Measurements from ENCODE around the gene EPS8. TPM values are rescaled to one million over a fixed set of nuclear protein-coding genes. Genes with fewer than 3 reads are reported as not detected.

The EPS8 gene
- total RNA-seq, 1 donor from 2014 or later: 2.4 TPM

DNA sequence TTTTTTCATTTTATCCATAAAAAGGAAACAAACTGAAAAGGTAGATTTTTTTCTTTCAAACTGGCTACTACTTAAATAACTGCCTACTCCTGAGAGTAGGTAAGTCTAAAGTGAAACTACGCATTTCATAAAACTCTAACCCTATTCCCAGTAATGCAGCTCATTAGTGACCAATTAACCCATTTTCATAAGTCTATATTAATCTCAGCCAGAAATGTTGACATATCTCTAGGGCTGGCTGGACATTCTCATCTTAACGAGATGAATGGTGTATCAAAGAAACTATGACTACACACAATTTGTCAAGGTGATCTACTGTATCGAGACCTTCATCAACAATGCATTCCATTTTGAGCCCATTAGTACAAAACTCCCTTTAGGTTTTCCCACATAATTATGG, 57.2 kb downstream of the EPS8 start:
- intact Hi-C loops (cut with micrococcal nuclease): no loop called here
- H3K36me3 Mint-ChIP-seq (ENCODE audit: low read depth): no peaks in the 10 kb centered on the region
- H3K9me3 Mint-ChIP-seq: no peaks in the 10 kb centered on the region
- H3K27ac Mint-ChIP-seq: no peak overlapping the region
- no peaks in the 10 kb centered on the region for H3K4me1 Mint-ChIP-seq
- no peak for DNase-seq
- H3K27me3 Mint-ChIP-seq: peaks cover 9% of the 10 kb centered on the region
- no peak overlapping the region for H3K4me3 Mint-ChIP-seq

- Mint-ChIP-seq H3K4me3 (no peak overlapping the region), H3K9me3 (no peaks in the 10 kb centered on the region), H3K27ac (no peak overlapping the region), H3K4me1 (no peaks in the 10 kb centered on the region), H3K27me3 (peaks cover 17% of the 10 kb centered on the region), H3K36me3 (ENCODE audit: low read depth) (no peaks in the 10 kb centered on the region)
- no peak for DNase-seq
- intact Hi-C loops (cut with micrococcal nuclease): no loop called here
These were observed 60.1 kb downstream of the EPS8 start for GRCh38 chr12:15729097-15729496.

DNA sequence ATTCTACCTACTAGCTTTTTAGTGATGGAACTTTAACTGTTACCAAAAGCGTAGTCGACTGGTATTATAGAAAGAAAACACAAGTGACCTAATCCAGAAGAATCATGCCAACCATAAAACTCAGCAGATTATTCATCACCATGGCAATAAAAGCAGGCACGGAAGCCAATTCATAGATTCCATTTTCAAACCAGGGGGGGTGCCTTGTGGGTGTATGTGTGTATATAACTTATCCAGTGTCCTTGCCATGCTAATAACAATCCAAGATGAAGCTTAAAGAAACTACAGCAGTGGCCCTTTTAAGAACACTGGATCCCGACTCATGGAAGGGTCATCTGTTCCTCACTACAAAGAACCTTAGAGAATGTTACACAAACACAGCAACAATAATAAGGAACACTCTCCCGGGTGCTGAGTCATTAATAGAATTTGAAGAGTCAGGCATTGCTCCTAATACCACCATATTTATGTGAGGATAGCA, 61.0 kb downstream of the EPS8 start:
- intact Hi-C loops (cut with micrococcal nuclease): no loop called here
- Mint-ChIP-seq H3K9me3 (no peaks in the 10 kb centered on the region), H3K36me3 (ENCODE audit: low read depth) (no peaks in the 10 kb centered on the region), H3K27ac (no peak overlapping the region), H3K27me3 (peaks cover 17% of the 10 kb centered on the region), H3K4me1 (no peaks in the 10 kb centered on the region), H3K4me3 (no peak overlapping the region)
- DNase-seq: no peak

GRCh38 chr12:15726878-15727150, 62.4 kb downstream of the EPS8 start:
- H3K9me3 Mint-ChIP-seq: no peaks in the 10 kb centered on the region
- H3K36me3 Mint-ChIP-seq (ENCODE audit: low read depth): no peaks in the 10 kb centered on the region
- intact Hi-C loops (cut with micrococcal nuclease): no loop called here
- no peak for DNase-seq
- peaks cover 17% of the 10 kb centered on the region for H3K27me3 Mint-ChIP-seq
- H3K4me3 Mint-ChIP-seq: no peak overlapping the region
- H3K27ac Mint-ChIP-seq: no peak overlapping the region
- H3K4me1 Mint-ChIP-seq: no peaks in the 10 kb centered on the region

DNA sequence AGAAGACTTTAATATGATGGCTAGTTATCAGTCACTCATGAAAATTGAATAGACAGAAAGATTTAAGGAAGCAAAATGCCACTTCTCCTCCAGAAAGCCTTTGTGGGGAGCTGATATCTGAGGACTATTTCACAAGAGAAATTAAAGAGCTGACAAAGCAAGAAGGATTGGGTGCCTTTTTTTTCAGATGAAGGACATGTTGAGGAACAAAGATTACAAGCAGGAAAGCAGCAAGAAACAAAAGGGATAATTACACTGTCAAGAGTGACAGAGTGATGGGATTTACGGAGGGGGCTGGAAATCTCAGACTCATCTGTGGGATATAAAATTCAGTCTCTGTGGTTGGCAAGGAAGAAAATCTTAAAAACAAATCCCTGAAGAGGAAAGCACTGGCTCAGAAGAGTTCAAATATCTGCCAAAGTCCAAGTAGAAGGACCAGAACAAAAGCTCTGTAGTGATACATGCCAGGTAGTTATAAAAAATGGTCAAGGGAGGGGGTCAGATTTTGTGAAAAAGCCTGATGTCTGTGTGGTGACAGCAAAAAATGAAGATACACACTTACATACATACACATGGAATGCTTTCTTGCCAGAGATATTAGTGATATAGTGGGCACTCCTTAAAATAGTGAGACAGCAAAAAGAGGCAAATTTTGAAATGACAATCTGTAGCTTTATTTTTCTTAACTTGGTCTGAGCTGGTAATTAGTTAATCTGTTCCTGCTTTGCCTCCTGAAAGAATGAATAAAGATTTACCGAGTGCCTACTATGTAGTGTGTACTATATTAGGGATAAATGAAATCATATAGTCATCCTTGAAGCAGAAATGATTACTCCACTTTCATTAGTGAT, 62.9 kb downstream of the EPS8 start:
- H3K9me3 Mint-ChIP-seq: no peaks in the 10 kb centered on the region
- no peaks in the 10 kb centered on the region for H3K36me3 Mint-ChIP-seq (ENCODE audit: low read depth)
- no peak for DNase-seq
- peaks cover 17% of the 10 kb centered on the region for H3K27me3 Mint-ChIP-seq
- H3K4me3 Mint-ChIP-seq: no peak overlapping the region
- intact Hi-C loops (cut with micrococcal nuclease): no loop called here
- H3K4me1 Mint-ChIP-seq: no peaks in the 10 kb centered on the region
- no peak overlapping the region for H3K27ac Mint-ChIP-seq

DNA sequence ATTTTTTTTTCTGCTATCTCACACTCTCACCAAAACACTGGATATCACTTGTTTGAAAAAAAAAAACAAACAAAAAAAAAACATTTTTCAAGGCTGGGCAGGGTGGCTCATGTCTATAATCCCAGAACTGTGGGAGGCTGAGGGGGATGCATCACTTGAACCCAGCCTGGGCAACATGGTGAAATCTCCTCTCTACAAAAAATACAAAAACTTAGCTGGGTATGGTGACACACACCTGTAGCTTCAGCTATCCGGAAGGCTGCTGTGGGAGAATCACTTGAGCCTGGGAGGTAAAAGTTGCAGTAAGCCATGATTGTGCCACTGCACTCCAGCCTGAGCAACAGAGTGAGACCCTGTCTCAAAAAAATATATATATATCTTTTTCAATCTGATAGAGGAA, 66.2 kb downstream of the EPS8 start:
- intact Hi-C loops (cut with micrococcal nuclease): no loop called here
- H3K9me3 Mint-ChIP-seq: no peaks in the 10 kb centered on the region
- no peak for DNase-seq
- peaks cover 23% of the 10 kb centered on the region for H3K27me3 Mint-ChIP-seq
- no peaks in the 10 kb centered on the region for H3K4me1 Mint-ChIP-seq
- no peak overlapping the region for H3K4me3 Mint-ChIP-seq
- H3K27ac Mint-ChIP-seq: no peak overlapping the region
- no peaks in the 10 kb centered on the region for H3K36me3 Mint-ChIP-seq (ENCODE audit: low read depth)

DNA sequence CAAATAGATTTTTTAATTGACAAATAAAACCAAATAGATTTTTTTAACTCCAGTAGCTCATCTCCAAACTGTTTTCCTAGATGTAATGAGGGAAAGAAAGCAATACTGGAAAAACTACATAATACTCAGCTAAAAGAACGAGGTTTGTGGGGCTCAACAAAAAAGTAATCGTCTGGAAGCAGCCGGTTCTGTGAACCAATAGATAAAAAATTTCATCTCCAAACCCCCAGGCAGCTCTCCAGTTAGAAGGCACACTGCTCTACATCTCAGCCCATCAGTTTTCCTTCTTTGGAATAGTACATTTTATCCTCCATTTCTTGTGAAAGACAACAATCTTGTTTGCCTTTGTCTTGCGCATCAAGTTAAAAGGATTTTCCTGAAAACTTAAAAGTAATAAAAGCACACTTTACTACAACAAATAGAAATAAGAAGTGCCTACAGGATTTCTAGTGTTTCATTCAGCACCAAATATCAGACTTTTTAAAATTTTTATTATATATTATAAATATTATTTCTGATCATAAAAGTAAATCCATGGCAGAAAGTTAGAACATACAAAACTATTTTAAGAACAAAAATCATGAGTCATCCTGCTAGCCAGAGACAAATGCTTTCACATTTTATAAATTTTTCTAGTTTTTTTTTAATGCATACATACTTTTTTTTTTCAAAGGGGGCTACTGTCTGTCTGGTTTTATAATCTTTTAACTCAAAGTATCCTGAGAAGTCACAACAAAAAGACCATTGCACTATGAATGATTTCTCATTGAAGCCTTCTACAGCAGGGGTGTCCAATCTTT, 67.7 kb downstream of the EPS8 start:
- Mint-ChIP-seq H3K27me3 (peaks cover 22% of the 10 kb centered on the region), H3K4me3 (no peak overlapping the region), H3K36me3 (ENCODE audit: low read depth) (no peaks in the 10 kb centered on the region), H3K4me1 (no peaks in the 10 kb centered on the region), H3K27ac (no peak overlapping the region), H3K9me3 (no peaks in the 10 kb centered on the region)
- DNase-seq: no peak
- intact Hi-C loops (cut with micrococcal nuclease): no loop called here

DNA sequence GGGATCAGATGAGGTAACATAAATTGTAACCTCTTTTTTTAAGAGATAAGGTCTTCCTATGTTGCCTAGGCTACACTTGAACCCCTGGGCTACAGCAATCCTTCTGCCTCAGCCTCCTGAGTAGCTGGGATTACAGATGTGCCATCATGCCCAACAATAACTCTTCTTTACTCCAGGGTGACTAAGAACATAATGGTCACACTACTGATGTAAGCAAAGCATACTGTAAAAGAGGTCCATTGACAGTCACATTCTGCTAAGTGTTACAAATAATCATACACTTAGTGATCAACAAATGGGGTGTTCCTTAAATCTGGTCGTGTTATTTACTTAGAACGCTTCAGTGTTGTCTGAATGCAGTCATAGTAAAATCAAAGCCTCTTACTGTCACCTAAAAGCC, 68.9 kb downstream of the EPS8 start:
- H3K36me3 Mint-ChIP-seq (ENCODE audit: low read depth): no peaks in the 10 kb centered on the region
- no peak overlapping the region for H3K4me3 Mint-ChIP-seq
- no peak for DNase-seq
- no peaks in the 10 kb centered on the region for H3K4me1 Mint-ChIP-seq
- H3K9me3 Mint-ChIP-seq: no peaks in the 10 kb centered on the region
- intact Hi-C loops (cut with micrococcal nuclease): no loop called here
- H3K27ac Mint-ChIP-seq: no peak overlapping the region
- peaks cover 15% of the 10 kb centered on the region for H3K27me3 Mint-ChIP-seq

- Mint-ChIP-seq H3K27me3 (peaks cover 20% of the 10 kb centered on the region), H3K4me3 (no peak overlapping the region), H3K4me1 (no peaks in the 10 kb centered on the region), H3K9me3 (no peaks in the 10 kb centered on the region), H3K27ac (no peak overlapping the region), H3K36me3 (ENCODE audit: low read depth) (no peaks in the 10 kb centered on the region)
- intact Hi-C loops (cut with micrococcal nuclease): no loop called here
- no peak for DNase-seq
These were observed 70.0 kb downstream of the EPS8 start for GRCh38 chr12:15719230-15719629.

GRCh38 chr12:15717940-15718567, 71.1 kb downstream of the EPS8 start:
- Mint-ChIP-seq H3K27me3 (peaks cover 20% of the 10 kb centered on the region), H3K4me1 (no peaks in the 10 kb centered on the region), H3K4me3 (no peak overlapping the region), H3K27ac (no peak overlapping the region), H3K9me3 (no peaks in the 10 kb centered on the region), H3K36me3 (ENCODE audit: low read depth) (no peaks in the 10 kb centered on the region)
- intact Hi-C loops (cut with micrococcal nuclease): no loop called here
- no peak for DNase-seq

DNA sequence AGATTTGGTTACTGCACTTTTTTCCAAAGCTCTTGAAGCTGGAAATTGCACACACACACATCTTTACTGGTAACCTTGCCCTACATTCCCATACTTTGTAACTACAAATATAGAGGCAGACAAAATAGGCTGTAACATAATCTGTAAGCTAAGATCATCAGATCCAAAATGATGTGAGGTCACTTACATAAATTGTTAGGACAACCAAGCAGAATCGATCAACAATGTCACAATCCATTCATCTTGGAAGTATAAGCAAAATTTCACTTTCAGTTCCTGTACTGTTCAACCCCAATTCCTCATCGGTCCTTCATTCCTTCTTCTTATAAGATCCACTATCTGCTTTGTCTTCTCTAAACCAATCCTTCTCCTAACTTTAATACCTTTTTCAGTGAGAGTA, 72.6 kb downstream of the EPS8 start:
- H3K27ac Mint-ChIP-seq: no peak overlapping the region
- H3K9me3 Mint-ChIP-seq: no peaks in the 10 kb centered on the region
- no peaks in the 10 kb centered on the region for H3K36me3 Mint-ChIP-seq (ENCODE audit: low read depth)
- no peaks in the 10 kb centered on the region for H3K4me1 Mint-ChIP-seq
- DNase-seq: no peak
- intact Hi-C loops (cut with micrococcal nuclease): no loop called here
- no peak overlapping the region for H3K4me3 Mint-ChIP-seq
- peaks cover 20% of the 10 kb centered on the region for H3K27me3 Mint-ChIP-seq

- no peaks in the 10 kb centered on the region for H3K36me3 Mint-ChIP-seq (ENCODE audit: low read depth)
- no peaks in the 10 kb centered on the region for H3K4me1 Mint-ChIP-seq
- no peak overlapping the region for H3K27ac Mint-ChIP-seq
- H3K27me3 Mint-ChIP-seq: peaks cover 13% of the 10 kb centered on the region
- no peak for DNase-seq
- no peak overlapping the region for H3K4me3 Mint-ChIP-seq
- intact Hi-C loops (cut with micrococcal nuclease): no loop called here
- no peaks in the 10 kb centered on the region for H3K9me3 Mint-ChIP-seq
These were observed 74.9 kb downstream of the EPS8 start for GRCh38 chr12:15714256-15714655.

DNA sequence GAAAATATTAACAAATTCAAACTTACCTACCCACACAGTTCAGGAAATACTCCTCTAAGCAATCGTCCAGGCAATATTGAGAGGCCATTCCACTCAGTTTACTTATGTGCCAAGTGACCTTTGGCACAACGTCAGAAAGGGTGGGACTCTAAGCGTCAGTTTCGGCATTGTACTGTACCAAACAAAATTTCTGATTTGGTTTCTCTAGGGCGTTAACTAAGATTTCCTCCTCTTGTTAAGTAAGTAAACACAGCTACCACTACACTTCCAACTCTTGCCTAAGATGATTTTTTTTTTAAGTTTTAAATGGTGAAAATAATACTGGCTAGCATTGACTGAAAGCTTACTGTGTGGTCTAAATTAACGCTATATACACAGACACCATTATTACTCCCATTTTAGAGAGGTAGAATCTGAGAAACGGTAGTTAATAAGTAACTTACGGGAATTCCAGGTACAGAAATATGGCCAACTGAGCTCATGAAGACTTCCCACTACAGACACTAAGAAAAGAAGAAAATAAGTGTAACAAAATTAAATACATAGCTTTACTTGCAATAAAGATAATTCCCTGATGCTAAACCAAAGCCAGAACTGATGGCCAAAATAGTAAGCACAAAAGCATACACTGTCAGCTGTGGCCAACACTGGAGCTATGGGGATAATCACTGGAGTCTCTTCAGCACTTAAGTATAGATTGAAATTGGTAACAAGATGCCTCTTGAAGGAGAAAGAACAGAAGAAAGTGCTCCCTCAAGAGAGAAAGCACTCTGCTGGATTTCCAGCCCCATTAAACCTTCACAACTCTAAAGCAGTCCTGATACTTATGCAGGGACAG, 76.1 kb downstream of the EPS8 start:
- peaks cover 4% of the 10 kb centered on the region for H3K4me1 Mint-ChIP-seq
- intact Hi-C loops (cut with micrococcal nuclease): no loop called here
- H3K27me3 Mint-ChIP-seq: peaks cover 6% of the 10 kb centered on the region
- H3K27ac Mint-ChIP-seq: no peak overlapping the region
- no peak for DNase-seq
- H3K4me3 Mint-ChIP-seq: no peak overlapping the region
- no peaks in the 10 kb centered on the region for H3K36me3 Mint-ChIP-seq (ENCODE audit: low read depth)
- no peaks in the 10 kb centered on the region for H3K9me3 Mint-ChIP-seq
